ENCODE measurements around the gene MAGEF1.

The MAGEF1 gene

GRCh38 chr3:184733971-184734608, 22.2 kb upstream of the MAGEF1 start:
- H2AK5ac ChIP-seq (ENCODE audit: low read depth, low read length): no peak overlapping the region
- no peak overlapping the region for H2BK120ac ChIP-seq (ENCODE audit: low read depth, low read length)
- no peak overlapping the region for H4K91ac ChIP-seq (ENCODE audit: low read depth, low read length, poor library complexity)
- H3K4me3 ChIP-seq (ENCODE audit: low read length in 2 of 2): no peak overlapping the region
- H3K36me3 ChIP-seq (replicated peaks in 1 of 2; ENCODE audit: control insufficient read depth in 2 of 2, insufficient read depth in 2 of 2, low read length in 2 of 2): no peaks in the 10 kb centered on the region
- H3K14ac ChIP-seq (ENCODE audit: low read length): no peak overlapping the region
- H3K4me2 ChIP-seq (ENCODE audit: insufficient read depth, low read length, poor library complexity, severe bottlenecking): no peak overlapping the region
- no peak overlapping the region for H2BK5ac ChIP-seq (ENCODE audit: low read length)
- H3K9me3 ChIP-seq (replicated peaks in 1 of 2; ENCODE audit: control insufficient read depth in 2 of 2, insufficient read depth in 1 of 2, low read depth in 1 of 2, low read length in 2 of 2): no peaks in the 10 kb centered on the region
- no CpG with 5 or more reads among the region's 8 CpGs for WGBS, 2 donors (ENCODE audit: extremely low coverage in 2 of 2, insufficient read length in 2 of 2, insufficient replicate concordance in 1 of 2)
- no peak overlapping the region for H3K9ac ChIP-seq (ENCODE audit: low read depth, low read length, poor library complexity)
- H3K4me1 ChIP-seq (ENCODE audit: control insufficient read depth in 2 of 2, insufficient read depth in 1 of 2, low read depth in 1 of 2, low read length in 2 of 2): peaks cover 10 to 15% of the 10 kb centered on the region in 2 donors
- H3K79me1 ChIP-seq (ENCODE audit: low read depth, low read length): no peaks in the 10 kb centered on the region
- no peak overlapping the region for H2AFZ ChIP-seq (ENCODE audit: low read length)
- H3K18ac ChIP-seq (ENCODE audit: low read length): no peak overlapping the region
- no peak for DNase-seq (ENCODE audit: low spot score)
- no peaks in the 10 kb centered on the region for H3K27me3 ChIP-seq (ENCODE audit: control insufficient read depth in 3 of 3, insufficient read depth in 3 of 3, low read depth in 1 of 3, low read length in 3 of 3)
- no peak overlapping the region for H4K8ac ChIP-seq (ENCODE audit: low read depth, low read length)
- H2BK15ac ChIP-seq (ENCODE audit: low read length): no peak overlapping the region
- no peak overlapping the region for H2BK12ac ChIP-seq (ENCODE audit: low read length)
- no peak overlapping the region for H3K27ac ChIP-seq (replicated peaks; ENCODE audit: low read length)
- H3K23ac ChIP-seq (ENCODE audit: low read depth, low read length, poor library complexity): no peak overlapping the region
- no peak overlapping the region for H3K4ac ChIP-seq (ENCODE audit: low read length)

GRCh38 chr3:184733181-184733580, 21.3 kb upstream of the MAGEF1 start:
- H2BK5ac ChIP-seq (ENCODE audit: low read length): no peak overlapping the region
- H2AFZ ChIP-seq (ENCODE audit: low read length): no peak overlapping the region
- H2AK5ac ChIP-seq (ENCODE audit: low read depth, low read length): no peak overlapping the region
- H3K4me2 ChIP-seq (ENCODE audit: insufficient read depth, low read length, poor library complexity, severe bottlenecking): no peak overlapping the region
- peaks cover 10 to 13% of the 10 kb centered on the region in 2 donors for H3K4me1 ChIP-seq (ENCODE audit: control insufficient read depth in 2 of 2, insufficient read depth in 1 of 2, low read depth in 1 of 2, low read length in 2 of 2)
- no peak overlapping the region for H2BK120ac ChIP-seq (ENCODE audit: low read depth, low read length)
- WGBS, 2 donors (ENCODE audit: extremely low coverage in 2 of 2, insufficient read length in 2 of 2, insufficient replicate concordance in 1 of 2): no CpG with 5 or more reads among the region's 4 CpGs
- no peak overlapping the region for H2BK12ac ChIP-seq (ENCODE audit: low read length)
- no peak for DNase-seq (ENCODE audit: low spot score)
- no peaks in the 10 kb centered on the region for H3K27me3 ChIP-seq (ENCODE audit: control insufficient read depth in 3 of 3, insufficient read depth in 3 of 3, low read depth in 1 of 3, low read length in 3 of 3)
- no peak overlapping the region for H3K4me3 ChIP-seq (ENCODE audit: low read length in 2 of 2)
- H3K79me1 ChIP-seq (ENCODE audit: low read depth, low read length): no peaks in the 10 kb centered on the region
- no peak overlapping the region for H3K23ac ChIP-seq (ENCODE audit: low read depth, low read length, poor library complexity)
- no peak overlapping the region for H3K14ac ChIP-seq (ENCODE audit: low read length)
- no peak overlapping the region for H3K27ac ChIP-seq (replicated peaks; ENCODE audit: low read length)
- no peak overlapping the region for H3K18ac ChIP-seq (ENCODE audit: low read length)
- H4K91ac ChIP-seq (ENCODE audit: low read depth, low read length, poor library complexity): no peak overlapping the region
- no peak overlapping the region for H3K4ac ChIP-seq (ENCODE audit: low read length)
- H2BK15ac ChIP-seq (ENCODE audit: low read length): no peak overlapping the region
- H3K36me3 ChIP-seq (replicated peaks in 1 of 2; ENCODE audit: control insufficient read depth in 2 of 2, insufficient read depth in 2 of 2, low read length in 2 of 2): no peaks in the 10 kb centered on the region
- no peak overlapping the region for H4K8ac ChIP-seq (ENCODE audit: low read depth, low read length)
- H3K9ac ChIP-seq (ENCODE audit: low read depth, low read length, poor library complexity): no peak overlapping the region
- no peaks in the 10 kb centered on the region for H3K9me3 ChIP-seq (replicated peaks in 1 of 2; ENCODE audit: control insufficient read depth in 2 of 2, insufficient read depth in 1 of 2, low read depth in 1 of 2, low read length in 2 of 2)

- H3K36me3 ChIP-seq (replicated peaks in 1 of 2; ENCODE audit: control insufficient read depth in 2 of 2, insufficient read depth in 2 of 2, low read length in 2 of 2): no peaks in the 10 kb centered on the region
- H3K4ac ChIP-seq (ENCODE audit: low read length): no peak overlapping the region
- H3K4me2 ChIP-seq (ENCODE audit: insufficient read depth, low read length, poor library complexity, severe bottlenecking): peak overlapping the region; percentile 18
- H2BK5ac ChIP-seq (ENCODE audit: low read length): no peak overlapping the region
- H3K4me1 ChIP-seq (ENCODE audit: control insufficient read depth in 2 of 2, insufficient read depth in 1 of 2, low read depth in 1 of 2, low read length in 2 of 2): peaks cover 12% of the 10 kb centered on the region in 2 donors
- H3K27ac ChIP-seq (replicated peaks; ENCODE audit: low read length): no peak overlapping the region
- no peak overlapping the region for H2BK12ac ChIP-seq (ENCODE audit: low read length)
- H2BK15ac ChIP-seq (ENCODE audit: low read length): no peak overlapping the region
- H3K18ac ChIP-seq (ENCODE audit: low read length): peak overlapping the region; percentile 5
- H3K9me3 ChIP-seq (replicated peaks in 1 of 2; ENCODE audit: control insufficient read depth in 2 of 2, insufficient read depth in 1 of 2, low read depth in 1 of 2, low read length in 2 of 2): no peaks in the 10 kb centered on the region
- H4K8ac ChIP-seq (ENCODE audit: low read depth, low read length): no peak overlapping the region
- no peaks in the 10 kb centered on the region for H3K27me3 ChIP-seq (ENCODE audit: control insufficient read depth in 3 of 3, insufficient read depth in 3 of 3, low read depth in 1 of 3, low read length in 3 of 3)
- no peaks in the 10 kb centered on the region for H3K79me1 ChIP-seq (ENCODE audit: low read depth, low read length)
- no peak overlapping the region for H3K4me3 ChIP-seq (ENCODE audit: low read length in 2 of 2)
- no peak overlapping the region for H3K14ac ChIP-seq (ENCODE audit: low read length)
- no CpG with 5 or more reads among the region's 11 CpGs for WGBS, 2 donors (ENCODE audit: extremely low coverage in 2 of 2, insufficient read length in 2 of 2, insufficient replicate concordance in 1 of 2)
- no peak for DNase-seq (ENCODE audit: low spot score)
- H2AFZ ChIP-seq (ENCODE audit: low read length): no peak overlapping the region
- H2BK120ac ChIP-seq (ENCODE audit: low read depth, low read length): no peak overlapping the region
- no peak overlapping the region for H3K9ac ChIP-seq (ENCODE audit: low read depth, low read length, poor library complexity)
- H4K91ac ChIP-seq (ENCODE audit: low read depth, low read length, poor library complexity): no peak overlapping the region
- no peak overlapping the region for H3K23ac ChIP-seq (ENCODE audit: low read depth, low read length, poor library complexity)
- no peak overlapping the region for H2AK5ac ChIP-seq (ENCODE audit: low read depth, low read length)
These were observed 20.1 kb upstream of the MAGEF1 start for GRCh38 chr3:184731786-184732537.

GRCh38 chr3:184730924-184731323, 19.1 kb upstream of the MAGEF1 start:
- no peaks in the 10 kb centered on the region for H3K36me3 ChIP-seq (replicated peaks in 1 of 2; ENCODE audit: control insufficient read depth in 2 of 2, insufficient read depth in 2 of 2, low read length in 2 of 2)
- peak overlapping the region; percentile 61 for H2AK5ac ChIP-seq (ENCODE audit: low read depth, low read length)
- no CpG with 5 or more reads among the region's 2 CpGs for WGBS, 2 donors (ENCODE audit: extremely low coverage in 2 of 2, insufficient read length in 2 of 2, insufficient replicate concordance in 1 of 2)
- peak overlapping the region; percentile 25 for H3K18ac ChIP-seq (ENCODE audit: low read length)
- H4K8ac ChIP-seq (ENCODE audit: low read depth, low read length): no peak overlapping the region
- H3K4ac ChIP-seq (ENCODE audit: low read length): no peak overlapping the region
- DNase-seq (ENCODE audit: low spot score): no peak
- H3K4me2 ChIP-seq (ENCODE audit: insufficient read depth, low read length, poor library complexity, severe bottlenecking): no peak overlapping the region
- no peak overlapping the region for H3K14ac ChIP-seq (ENCODE audit: low read length)
- no peak overlapping the region for H3K27ac ChIP-seq (replicated peaks; ENCODE audit: low read length)
- H3K27me3 ChIP-seq (ENCODE audit: control insufficient read depth in 3 of 3, insufficient read depth in 3 of 3, low read depth in 1 of 3, low read length in 3 of 3): no peaks in the 10 kb centered on the region
- no peak overlapping the region for H2BK5ac ChIP-seq (ENCODE audit: low read length)
- no peak overlapping the region for H2BK15ac ChIP-seq (ENCODE audit: low read length)
- no peak overlapping the region for H3K23ac ChIP-seq (ENCODE audit: low read depth, low read length, poor library complexity)
- no peak overlapping the region for H2BK120ac ChIP-seq (ENCODE audit: low read depth, low read length)
- H3K9me3 ChIP-seq (replicated peaks in 1 of 2; ENCODE audit: control insufficient read depth in 2 of 2, insufficient read depth in 1 of 2, low read depth in 1 of 2, low read length in 2 of 2): no peaks in the 10 kb centered on the region
- H3K4me1 ChIP-seq (ENCODE audit: control insufficient read depth in 2 of 2, insufficient read depth in 1 of 2, low read depth in 1 of 2, low read length in 2 of 2): peaks cover 10 to 12% of the 10 kb centered on the region in 2 donors
- H3K9ac ChIP-seq (ENCODE audit: low read depth, low read length, poor library complexity): no peak overlapping the region
- no peak overlapping the region for H2BK12ac ChIP-seq (ENCODE audit: low read length)
- H2AFZ ChIP-seq (ENCODE audit: low read length): no peak overlapping the region
- H4K91ac ChIP-seq (ENCODE audit: low read depth, low read length, poor library complexity): no peak overlapping the region
- H3K79me1 ChIP-seq (ENCODE audit: low read depth, low read length): no peaks in the 10 kb centered on the region
- no peak overlapping the region for H3K4me3 ChIP-seq (ENCODE audit: low read length in 2 of 2)

Measured in neuronal stem cell (in vitro differentiated cells).